Breast epithelium (tissue), 4 donors: ENCODE data around the gene THRSP. TPM values are rescaled to one million over a fixed set of nuclear protein-coding genes. Genes with fewer than 3 reads are reported as not detected.
A peak's percentile ranks its signal among the peaks of the same experiment; 100 is the strongest.
"Not testable (repeated sequence)": the region's sequence is repeated elsewhere in the genome, so short reads cannot be mapped to it uniquely, and the experiment has no call there.

Experiments
- DNase-seq, 2 donors: peaks; one replicate each; pipeline ENCODE4 v3.0.0-alpha.2; 2019; ENCODE audit warnings: low spot score in 2 of 2
- H3K27ac ChIP-seq, 2 donors: fragments of 200-600 bp; sonication (generic) in 1 of 2; one replicate each; pipeline ENCODE4 v1.5.1; 2016 to 2019; ENCODE audit warnings: mild to moderate bottlenecking in 1 of 2
- H3K27me3 ChIP-seq, 2 donors: fragments of 200-600 bp; sonication (generic) in 1 of 2; one replicate each; pipeline versions ENCODE4 v1.5.1 to v1.6.0; 2017 to 2019; ENCODE audit warnings: control low read depth in 1 of 2, mild to moderate bottlenecking in 1 of 2
- H3K36me3 ChIP-seq: fragments of 200-600 bp; one replicate; pipeline ENCODE4 v1.5.1; 2019
- H3K4me1 ChIP-seq, 2 donors: fragments of 200-600 bp; sonication (generic); one replicate each; pipeline ENCODE4 v1.5.1; 2016 to 2019; ENCODE audit warnings: control low read depth in 1 of 2
- H3K4me3 ChIP-seq, 3 donors: fragments of 200-600 bp; sonication (generic); 1 replicate in 2 of 3; 2 replicates in 1 of 3; pipeline ENCODE4 v1.5.1; 2016 to 2019; ENCODE audit warnings: mild to moderate bottlenecking in 3 of 3, moderate library complexity in 2 of 3
- H3K9me3 ChIP-seq, 2 donors: fragments of 200-600 bp; sonication (generic) in 1 of 2; one replicate each; pipeline ENCODE4 v1.5.1; 2016 to 2019; ENCODE audit warnings: control low read depth in 1 of 2
- CTCF ChIP-seq, 3 donors: fragments of 450-650 bp; IDR thresholded peaks; one replicate each; pipeline ENCODE4 v1.5.1; 2016 to 2017; ENCODE audit warnings: antibody characterized with exemption in 3 of 3, mild to moderate bottlenecking in 3 of 3, moderate library complexity in 3 of 3
- POLR2A ChIP-seq: fragments of 450-650 bp; IDR thresholded peaks from one replicate; pipeline ENCODE4 v1.6.1; 2016; ENCODE audit warnings: antibody characterized with exemption, mild to moderate bottlenecking, moderate library complexity
- POLR2AphosphoS5 ChIP-seq, 3 donors: sonication (generic); formaldehyde crosslinking; IDR thresholded peaks; one replicate each; pipeline ENCODE4 v1.6.1; 2017; ENCODE audit warnings: antibody characterized with exemption in 3 of 3
- intact Hi-C: fragments of 100-400 bp; cut with DNase I; formaldehyde crosslinking; loops from one replicate; pipeline ENCODE4 v1.15.1; 2023; ENCODE audit warnings: low total_unique reads
- total RNA-seq, 3 donors: library from RNA; depleted of rRNA; stranded (reverse); fragments of >200 nt; gene quantifications; one replicate each; pipeline ENCODE4 v1.1.0, GENCODE V29; 2016

The THRSP gene
- total RNA-seq, 3 donors from 2014 or later, result 1.6 to 74.9 (median 5.7) TPM

DNA sequence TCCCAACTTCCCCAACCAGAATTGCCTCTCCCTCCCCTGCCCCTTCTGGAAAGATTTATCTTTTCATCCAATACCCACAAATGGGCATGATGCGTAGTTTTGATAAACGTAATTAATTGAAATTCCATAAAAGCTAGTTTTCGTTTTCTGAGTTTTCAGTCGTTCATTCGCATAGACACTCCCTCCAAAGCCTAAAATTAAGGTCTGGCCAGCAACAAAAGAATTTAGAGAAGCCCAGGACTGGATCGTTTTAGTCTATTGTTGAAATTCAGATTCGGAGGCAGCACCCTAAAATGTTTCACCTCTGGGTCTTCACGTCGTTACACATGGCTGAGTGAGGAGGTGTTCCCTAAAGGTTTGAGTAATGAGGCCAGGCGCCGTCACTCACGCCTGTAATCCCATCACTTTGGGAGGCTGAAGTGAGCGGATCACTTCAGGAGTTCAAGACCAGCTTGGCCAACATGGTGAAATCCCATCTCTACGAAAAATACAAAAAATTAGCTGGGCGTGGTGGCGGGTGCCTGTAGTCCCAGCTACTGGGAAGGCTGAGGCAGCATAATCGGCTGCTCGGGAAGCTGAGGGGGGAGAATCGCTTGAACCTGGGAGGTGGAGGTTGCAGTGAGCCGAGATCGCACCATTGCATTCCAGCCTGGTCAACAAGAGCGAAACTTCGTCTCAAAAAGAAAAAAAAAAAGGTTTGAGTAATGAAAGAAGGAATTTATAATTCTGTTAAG lies 16.6 kb downstream of the THRSP start:
- TF ChIP-seq POLR2A (no peak), CTCF (IDR thresholded peaks at IDR 0.05) (no peak)
- H3K27ac ChIP-seq, result peak overlapping the region; percentile 91 to 92
- H3K4me3 ChIP-seq, result peak overlapping the region; percentile 82 to 97 (median 88)
- no peaks in the 10 kb centered on the region for H3K27me3 ChIP-seq
- no peaks in the 10 kb centered on the region for H3K36me3 ChIP-seq
- peak in 1 of 2 donors; percentile 37 for DNase-seq
- H3K9me3 ChIP-seq, result no peaks in the 10 kb centered on the region
- intact Hi-C loops, result no loop called here
- peaks cover 0 to 9% of the 10 kb centered on the region in 2 donors for H3K4me1 ChIP-seq

GRCh38 chr11:78080818-78081495 lies 17.3 kb downstream of the THRSP start:
- H3K36me3 ChIP-seq, result no peaks in the 10 kb centered on the region
- no peaks in the 10 kb centered on the region for H3K27me3 ChIP-seq
- TF ChIP-seq CTCF (IDR thresholded peaks at IDR 0.05) (no peak), POLR2A (no peak), POLR2AphosphoS5 (IDR thresholded peaks at IDR 0.05) (no peak)
- intact Hi-C loops, result no loop called here
- H3K4me1 ChIP-seq, result peaks cover 0 to 9% of the 10 kb centered on the region in 2 donors
- no peak overlapping the region for H3K27ac ChIP-seq
- H3K9me3 ChIP-seq, result no peaks in the 10 kb centered on the region
- DNase-seq, result peak in 1 of 2 donors; percentile 5
- H3K4me3 ChIP-seq, result no peak overlapping the region

- Histone ChIP-seq H3K9me3 (no peaks in the 10 kb centered on the region), H3K36me3 (no peaks in the 10 kb centered on the region), H3K27ac (no peak overlapping the region), H3K4me1 (peaks cover 0 to 9% of the 10 kb centered on the region in 2 donors), H3K27me3 (no peaks in the 10 kb centered on the region), H3K4me3 (no peak overlapping the region)
- intact Hi-C loops, result no loop called here
- peak in 1 of 2 donors; percentile 25 for DNase-seq
- TF ChIP-seq POLR2A (no peak), CTCF (IDR thresholded peaks at IDR 0.05) (no peak), POLR2AphosphoS5 (IDR thresholded peaks at IDR 0.05) (no peak)
Measured at GRCh38 chr11:78081583-78081982, 17.9 kb downstream of the THRSP start.

DNA sequence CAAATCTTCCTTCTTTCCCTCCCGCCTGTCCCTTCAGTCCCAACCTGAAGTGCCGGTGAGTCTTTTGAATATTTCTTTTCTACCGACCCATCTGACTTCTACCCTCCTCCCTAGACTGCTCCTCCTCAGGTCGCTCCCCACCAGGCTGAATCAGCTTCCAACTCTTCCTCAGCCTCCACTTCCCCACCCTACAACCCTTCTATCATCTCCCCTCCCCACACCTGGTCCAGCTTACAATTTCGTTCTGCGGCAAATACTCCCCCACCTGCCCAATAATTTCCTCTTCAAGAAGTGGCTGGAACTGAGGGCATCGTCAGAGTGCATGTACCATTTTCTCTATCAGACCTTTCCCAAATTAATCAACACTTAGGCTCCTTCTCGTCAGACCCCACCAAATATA lies 18.5 kb downstream of the THRSP start:
- H3K27me3 ChIP-seq, result no peaks in the 10 kb centered on the region
- H3K27ac ChIP-seq, result no peak overlapping the region
- H3K9me3 ChIP-seq, result no peaks in the 10 kb centered on the region
- no peak overlapping the region for H3K4me3 ChIP-seq
- peaks cover 0 to 9% of the 10 kb centered on the region in 2 donors for H3K4me1 ChIP-seq
- intact Hi-C loops, result no loop called here
- DNase-seq, result no peak
- H3K36me3 ChIP-seq, result no peaks in the 10 kb centered on the region
- no peak for TF ChIP-seq CTCF (IDR thresholded peaks at IDR 0.05)
- no peak for TF ChIP-seq POLR2AphosphoS5 (IDR thresholded peaks at IDR 0.05)
- no peak for TF ChIP-seq POLR2A

DNA sequence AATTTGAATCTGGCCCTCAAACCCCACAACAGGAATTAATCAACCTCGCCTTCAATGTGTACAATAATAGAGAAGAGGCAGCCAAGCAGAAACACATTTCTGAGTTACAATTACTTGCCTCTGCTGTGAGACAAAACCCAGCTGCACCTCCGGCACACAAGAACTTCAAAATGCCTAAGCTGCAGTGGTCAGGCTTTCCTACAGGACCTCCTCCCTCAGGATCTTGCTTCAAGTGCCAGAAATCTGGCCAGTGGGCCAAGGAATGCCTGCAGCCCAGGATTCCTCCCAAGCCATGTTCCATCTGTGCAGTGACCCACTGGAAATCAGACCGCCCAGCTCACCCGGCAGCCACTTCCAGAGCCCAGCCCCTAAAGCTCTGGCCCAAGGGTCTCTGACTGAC lies 19.4 kb downstream of the THRSP start:
- TF ChIP-seq POLR2A (no peak), CTCF (IDR thresholded peaks at IDR 0.05) (no peak), POLR2AphosphoS5 (IDR thresholded peaks at IDR 0.05) (no peak)
- Histone ChIP-seq H3K4me1 (peaks cover 0 to 2% of the 10 kb centered on the region in 2 donors), H3K27ac (no peak overlapping the region), H3K9me3 (no peaks in the 10 kb centered on the region), H3K36me3 (no peaks in the 10 kb centered on the region), H3K4me3 (no peak overlapping the region), H3K27me3 (no peaks in the 10 kb centered on the region)
- intact Hi-C loops, result no loop called here
- DNase-seq, result no peak

DNA sequence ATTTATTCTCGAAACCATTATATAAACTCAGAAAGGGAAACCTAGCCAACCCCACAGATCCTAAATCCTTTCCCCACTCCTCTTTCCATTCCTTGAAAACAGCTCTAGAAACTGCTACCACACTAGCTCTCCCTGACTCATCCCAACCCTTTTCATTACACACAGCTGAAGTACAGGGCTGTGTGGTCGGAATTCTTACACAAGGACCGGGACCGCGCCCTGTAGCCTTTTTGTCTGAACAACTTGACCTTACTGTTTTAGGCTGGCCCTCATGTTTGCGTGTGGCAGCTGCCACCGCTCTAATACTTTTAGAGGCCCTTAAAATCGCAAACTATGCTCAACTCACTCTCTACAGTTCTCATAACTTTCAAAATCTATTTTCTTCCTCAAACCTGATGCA lies 20.8 kb downstream of the THRSP start:
- H3K27me3 ChIP-seq, H3K9me3 ChIP-seq, H3K4me1 ChIP-seq, H3K4me3 ChIP-seq, H3K27ac ChIP-seq, H3K36me3 ChIP-seq, DNase-seq, intact Hi-C loops: not testable (repeated sequence)
